ENCODE data around the gene AGR3. TPM values are rescaled to one million over a fixed set of nuclear protein-coding genes. Genes with fewer than 3 reads are reported as not detected.
A peak's percentile ranks its signal among the peaks of the same experiment; 100 is the strongest.

The AGR3 gene
- total and polyA plus RNA-seq, 4 donors: 100 TPM; not detected in 3

DNA sequence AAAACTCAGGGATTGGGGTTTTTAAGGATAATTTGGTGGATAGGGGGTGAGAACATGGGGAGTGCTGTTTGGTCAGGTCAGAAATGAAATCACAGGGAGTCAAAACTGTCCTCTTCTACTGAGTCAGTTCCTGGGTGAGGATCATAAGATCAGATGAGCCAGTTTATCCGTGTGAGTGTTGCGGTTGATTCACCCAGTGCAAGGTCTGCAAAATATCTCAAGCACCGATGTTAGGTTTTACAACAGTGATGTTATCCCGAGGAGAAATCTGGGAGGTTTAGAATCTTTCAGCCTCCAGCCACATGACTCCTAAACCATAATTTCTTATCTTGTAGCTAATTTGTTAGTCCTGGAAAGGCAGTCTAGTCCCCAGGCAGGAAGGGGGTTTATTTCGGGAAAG lies 45.3 kb downstream of the AGR3 start:
- Histone ChIP-seq H3K27ac (ENCODE audit: low read depth in 1 of 2, low read length in 2 of 2) (no peak overlapping the region), H3K9me3 (ENCODE audit: control insufficient read depth, low read length) (no peaks in the 10 kb centered on the region), H3K4me3 (ENCODE audit: low read length in 2 of 2) (no peak overlapping the region), H3K36me3 (ENCODE audit: control insufficient read depth in 1 of 2, insufficient read depth in 2 of 2, low read length in 1 of 2) (no peaks in the 10 kb centered on the region), H3K27me3 (ENCODE audit: control insufficient read depth in 1 of 2, insufficient read depth in 2 of 2, low read length in 1 of 2) (no peaks in the 10 kb centered on the region), H3K4me1 (ENCODE audit: control insufficient read depth in 1 of 2, insufficient read depth in 2 of 2, low read length in 2 of 2) (no peaks in the 10 kb centered on the region)
- WGBS, 2 donors: 65 to 70% methylated on average over 5 of the region's 5 CpGs
- DNase-seq (no peak), ATAC-seq (ENCODE audit: low FRiP score) (no peak)
- intact Hi-C loops (cut with DNase I): no loop called here

DNA sequence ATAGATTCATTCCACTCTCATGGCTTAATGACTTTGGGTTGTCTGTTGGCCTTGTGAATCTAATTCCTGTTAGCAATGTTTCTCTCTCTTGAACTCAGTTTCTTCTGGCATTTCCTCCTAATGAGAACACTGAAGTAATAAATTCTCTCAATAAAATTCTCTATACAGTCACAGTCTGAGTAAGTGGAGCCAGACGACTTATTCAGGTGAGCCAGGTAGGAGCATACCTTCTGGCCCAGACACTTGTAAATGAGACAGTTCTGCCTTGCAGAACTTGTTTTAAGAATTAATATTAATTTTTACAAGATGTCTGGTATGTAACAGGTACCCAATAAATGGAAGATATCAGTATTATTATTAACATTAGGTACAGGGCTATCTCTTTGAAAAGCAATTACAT lies 48.4 kb downstream of the AGR3 start:
- H3K27ac ChIP-seq (ENCODE audit: low read depth in 1 of 2, low read length in 2 of 2): no peak overlapping the region
- WGBS, 2 donors: 91% methylated on average over 1 of the region's 1 CpG
- no peak for DNase-seq
- H3K9me3 ChIP-seq (ENCODE audit: control insufficient read depth, low read length): no peaks in the 10 kb centered on the region
- no peak for ATAC-seq (ENCODE audit: low FRiP score)
- no peaks in the 10 kb centered on the region for H3K36me3 ChIP-seq (ENCODE audit: control insufficient read depth in 1 of 2, insufficient read depth in 2 of 2, low read length in 1 of 2)
- H3K4me3 ChIP-seq (ENCODE audit: low read length in 2 of 2): no peak overlapping the region
- H3K4me1 ChIP-seq (ENCODE audit: control insufficient read depth in 1 of 2, insufficient read depth in 2 of 2, low read length in 2 of 2): no peaks in the 10 kb centered on the region
- H3K27me3 ChIP-seq (ENCODE audit: control insufficient read depth in 1 of 2, insufficient read depth in 2 of 2, low read length in 1 of 2): no peaks in the 10 kb centered on the region
- intact Hi-C loops (cut with DNase I): no loop called here

DNA sequence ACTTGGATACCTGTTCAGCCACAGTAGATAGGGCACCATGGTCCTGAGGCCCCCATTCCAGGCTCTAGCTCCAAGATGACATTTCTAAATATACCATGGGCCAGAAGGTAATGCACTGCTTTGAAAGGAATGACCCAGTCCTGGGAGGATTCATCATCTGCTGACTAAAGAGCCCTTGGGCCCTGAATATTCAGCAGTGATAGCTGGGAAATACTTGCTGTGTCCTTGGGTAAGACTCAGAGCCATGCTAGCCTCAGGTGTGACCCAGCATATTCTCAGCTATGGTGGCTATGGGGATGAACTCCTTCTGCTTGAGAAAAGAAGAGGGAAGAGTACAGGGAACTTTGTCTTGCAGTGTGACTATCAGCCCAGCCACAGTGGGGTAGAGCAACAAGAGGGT lies 55.7 kb downstream of the AGR3 start:
- H3K9me3 ChIP-seq (ENCODE audit: control insufficient read depth, low read length): no peaks in the 10 kb centered on the region
- ATAC-seq (ENCODE audit: low FRiP score): no peak
- intact Hi-C loops (cut with DNase I): no loop called here

DNA sequence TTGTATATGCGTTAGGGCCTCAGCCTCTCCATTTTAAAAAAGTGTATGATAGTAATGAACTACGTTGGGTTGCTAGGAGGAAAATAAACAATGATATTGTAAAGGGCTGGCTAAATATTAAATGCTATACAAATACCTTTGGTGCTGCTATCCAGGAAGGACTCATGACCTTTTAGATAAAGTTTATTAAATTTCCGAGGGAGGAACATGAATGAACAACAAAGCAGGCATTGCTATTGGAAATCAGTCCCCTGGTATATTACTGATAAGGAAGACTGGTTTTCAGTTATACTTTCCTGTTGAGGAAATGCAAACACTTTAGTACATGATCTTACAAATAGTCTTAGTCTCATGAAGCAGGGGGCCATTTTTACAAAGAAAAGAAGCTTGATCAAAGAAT lies 59.8 kb downstream of the AGR3 start:
- H3K9me3 ChIP-seq (ENCODE audit: control insufficient read depth, low read length): no peaks in the 10 kb centered on the region
- 52 to 56% methylated on average over 3 of the region's 3 CpGs for WGBS, 2 donors
- ATAC-seq (ENCODE audit: low FRiP score) (no peak), DNase-seq (no peak)
- H3K27me3 ChIP-seq (ENCODE audit: control insufficient read depth in 1 of 2, insufficient read depth in 2 of 2, low read length in 1 of 2): no peaks in the 10 kb centered on the region
- intact Hi-C loops (cut with DNase I): no loop called here
- H3K4me3 ChIP-seq (ENCODE audit: low read length in 2 of 2): no peak overlapping the region
- H3K4me1 ChIP-seq (ENCODE audit: control insufficient read depth in 1 of 2, insufficient read depth in 2 of 2, low read length in 2 of 2): no peaks in the 10 kb centered on the region
- no peaks in the 10 kb centered on the region for H3K36me3 ChIP-seq (ENCODE audit: control insufficient read depth in 1 of 2, insufficient read depth in 2 of 2, low read length in 1 of 2)
- no peak overlapping the region for H3K27ac ChIP-seq (ENCODE audit: low read depth in 1 of 2, low read length in 2 of 2)

More for the DNA sequence above, 55.7 kb downstream of the AGR3 start:
- no peaks in the 10 kb centered on the region for H3K27me3 ChIP-seq (ENCODE audit: control insufficient read depth in 1 of 2, insufficient read depth in 2 of 2, low read length in 1 of 2)
- no peaks in the 10 kb centered on the region for H3K4me1 ChIP-seq (ENCODE audit: control insufficient read depth in 1 of 2, insufficient read depth in 2 of 2, low read length in 2 of 2)
- no peak for DNase-seq
- no peak overlapping the region for H3K27ac ChIP-seq (ENCODE audit: low read depth in 1 of 2, low read length in 2 of 2)
- no peaks in the 10 kb centered on the region for H3K36me3 ChIP-seq (ENCODE audit: control insufficient read depth in 1 of 2, insufficient read depth in 2 of 2, low read length in 1 of 2)
- H3K4me3 ChIP-seq (ENCODE audit: low read length in 2 of 2): no peak overlapping the region

DNA sequence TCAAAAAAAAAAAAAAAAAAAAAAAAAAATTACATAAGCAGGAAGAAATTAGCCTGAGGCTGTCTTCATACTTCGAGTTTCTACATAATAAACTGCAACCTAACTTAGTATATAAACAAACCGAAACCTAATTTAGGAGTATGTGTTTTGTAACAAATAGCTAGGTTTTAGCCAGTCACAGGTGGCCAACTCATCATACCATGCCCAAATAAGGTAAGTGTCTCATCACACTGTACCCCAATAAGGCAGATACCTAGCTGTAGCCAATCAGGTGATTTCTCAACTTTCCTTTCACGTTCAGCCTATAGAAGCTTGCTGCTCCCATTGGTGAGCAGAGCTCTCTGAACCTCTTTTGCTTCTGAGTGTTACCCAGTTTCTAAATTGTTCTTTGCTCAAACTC lies 63.1 kb downstream of the AGR3 start:
- no peak for ATAC-seq (ENCODE audit: low FRiP score)
- no peak overlapping the region for H3K27ac ChIP-seq (ENCODE audit: low read depth in 1 of 2, low read length in 2 of 2)
- H3K4me1 ChIP-seq (ENCODE audit: control insufficient read depth in 1 of 2, insufficient read depth in 2 of 2, low read length in 2 of 2): no peaks in the 10 kb centered on the region
- 91 to 93% methylated on average over 3 of the region's 3 CpGs for WGBS, 2 donors
- H3K9me3 ChIP-seq (ENCODE audit: control insufficient read depth, low read length): no peaks in the 10 kb centered on the region
- H3K27me3 ChIP-seq (ENCODE audit: control insufficient read depth in 1 of 2, insufficient read depth in 2 of 2, low read length in 1 of 2): no peaks in the 10 kb centered on the region
- no peaks in the 10 kb centered on the region for H3K36me3 ChIP-seq (ENCODE audit: control insufficient read depth in 1 of 2, insufficient read depth in 2 of 2, low read length in 1 of 2)
- DNase-seq: no peak
- H3K4me3 ChIP-seq (ENCODE audit: low read length in 2 of 2): no peak overlapping the region
- intact Hi-C loops (cut with DNase I): no loop called here

DNA sequence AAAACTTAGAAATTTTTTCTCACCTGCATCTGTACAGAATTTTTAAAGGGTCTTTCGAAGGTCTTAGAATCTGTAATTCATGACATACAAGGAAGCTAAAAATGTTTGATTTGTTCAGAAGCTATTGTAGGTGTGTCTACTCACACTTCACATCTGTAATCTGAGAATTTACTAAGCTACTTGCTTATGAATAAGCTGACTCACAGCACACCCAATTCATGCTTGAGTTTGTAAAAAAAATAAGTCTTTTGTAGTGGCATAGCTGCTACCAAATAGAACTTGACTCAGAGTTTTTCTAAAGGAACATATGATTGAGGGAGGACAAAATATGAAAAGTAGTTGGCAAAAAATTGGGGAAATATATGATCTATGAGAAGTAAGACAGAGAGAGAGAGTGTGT lies 64.2 kb downstream of the AGR3 start:
- H3K9me3 ChIP-seq (ENCODE audit: control insufficient read depth, low read length): no peaks in the 10 kb centered on the region
- no peak overlapping the region for H3K27ac ChIP-seq (ENCODE audit: low read depth in 1 of 2, low read length in 2 of 2)
- DNase-seq (no peak), ATAC-seq (ENCODE audit: low FRiP score) (no peak)
- WGBS, 2 donors: 92 to 97% methylated on average over 1 of the region's 1 CpG
- intact Hi-C loops (cut with DNase I): no loop called here
- no peaks in the 10 kb centered on the region for H3K4me1 ChIP-seq (ENCODE audit: control insufficient read depth in 1 of 2, insufficient read depth in 2 of 2, low read length in 2 of 2)
- H3K27me3 ChIP-seq (ENCODE audit: control insufficient read depth in 1 of 2, insufficient read depth in 2 of 2, low read length in 1 of 2): no peaks in the 10 kb centered on the region
- no peak overlapping the region for H3K4me3 ChIP-seq (ENCODE audit: low read length in 2 of 2)
- H3K36me3 ChIP-seq (ENCODE audit: control insufficient read depth in 1 of 2, insufficient read depth in 2 of 2, low read length in 1 of 2): no peaks in the 10 kb centered on the region

DNA sequence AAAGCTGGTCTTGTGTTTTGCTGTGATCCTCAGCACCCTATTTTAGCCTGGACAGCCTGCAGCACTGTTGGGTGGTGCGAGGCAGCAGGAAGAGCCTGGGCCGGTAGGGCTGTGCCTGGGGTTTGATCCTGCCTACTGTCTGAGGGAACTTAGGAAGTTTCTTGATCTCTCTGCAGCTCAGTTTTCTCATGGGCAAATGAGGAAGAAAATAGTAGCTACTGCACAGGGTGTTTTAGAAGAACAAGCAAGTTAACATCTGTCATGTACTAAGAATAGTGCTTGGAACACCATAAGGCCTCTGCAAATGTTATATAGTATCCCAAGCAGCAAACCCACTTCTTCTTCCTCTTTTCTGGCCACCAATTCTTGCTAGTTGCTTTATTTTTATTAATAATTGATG lies 65.0 kb downstream of the AGR3 start:
- Histone ChIP-seq H3K36me3 (ENCODE audit: control insufficient read depth in 1 of 2, insufficient read depth in 2 of 2, low read length in 1 of 2) (no peaks in the 10 kb centered on the region), H3K9me3 (ENCODE audit: control insufficient read depth, low read length) (no peaks in the 10 kb centered on the region), H3K4me1 (ENCODE audit: control insufficient read depth in 1 of 2, insufficient read depth in 2 of 2, low read length in 2 of 2) (no peaks in the 10 kb centered on the region), H3K4me3 (ENCODE audit: low read length in 2 of 2) (no peak overlapping the region), H3K27ac (ENCODE audit: low read depth in 1 of 2, low read length in 2 of 2) (no peak overlapping the region), H3K27me3 (ENCODE audit: control insufficient read depth in 1 of 2, insufficient read depth in 2 of 2, low read length in 1 of 2) (no peaks in the 10 kb centered on the region)
- 65 to 94% methylated on average over 2 of the region's 2 CpGs for WGBS, 2 donors
- intact Hi-C loops (cut with DNase I): no loop called here
- DNase-seq (peak in 1 of 2 donors; percentile 47), ATAC-seq (ENCODE audit: low FRiP score) (no peak)

DNA sequence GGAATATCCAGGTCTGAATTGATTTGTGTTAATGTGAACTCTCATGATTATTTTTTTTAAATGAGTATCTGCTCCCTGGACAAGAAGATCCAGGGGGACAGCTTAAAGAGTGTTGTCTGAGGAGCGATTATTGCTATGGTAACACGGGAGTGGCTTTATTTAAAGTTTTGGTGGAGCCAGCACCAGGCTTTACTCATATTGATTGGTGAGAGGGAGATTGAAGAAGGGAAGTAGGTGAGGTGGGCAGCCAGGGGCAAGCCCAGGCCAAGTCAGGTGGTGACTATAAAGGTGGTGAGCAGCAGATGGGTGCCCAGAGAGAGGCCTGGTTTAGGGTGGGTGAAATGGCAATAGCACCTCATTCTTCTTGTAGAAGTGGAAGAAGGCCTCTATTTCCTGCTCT lies 66.8 kb downstream of the AGR3 start:
- ATAC-seq (ENCODE audit: low FRiP score) (no peak), DNase-seq (no peak)
- WGBS, 2 donors: 96 to 98% methylated on average over 2 of the region's 2 CpGs
- intact Hi-C loops (cut with DNase I): no loop called here
- no peak overlapping the region for H3K27ac ChIP-seq (ENCODE audit: low read depth in 1 of 2, low read length in 2 of 2)
- H3K4me3 ChIP-seq (ENCODE audit: low read length in 2 of 2): no peak overlapping the region
- H3K4me1 ChIP-seq (ENCODE audit: control insufficient read depth in 1 of 2, insufficient read depth in 2 of 2, low read length in 2 of 2): no peaks in the 10 kb centered on the region
- H3K9me3 ChIP-seq (ENCODE audit: control insufficient read depth, low read length): no peaks in the 10 kb centered on the region
- no peaks in the 10 kb centered on the region for H3K27me3 ChIP-seq (ENCODE audit: control insufficient read depth in 1 of 2, insufficient read depth in 2 of 2, low read length in 1 of 2)
- H3K36me3 ChIP-seq (ENCODE audit: control insufficient read depth in 1 of 2, insufficient read depth in 2 of 2, low read length in 1 of 2): no peaks in the 10 kb centered on the region

DNA sequence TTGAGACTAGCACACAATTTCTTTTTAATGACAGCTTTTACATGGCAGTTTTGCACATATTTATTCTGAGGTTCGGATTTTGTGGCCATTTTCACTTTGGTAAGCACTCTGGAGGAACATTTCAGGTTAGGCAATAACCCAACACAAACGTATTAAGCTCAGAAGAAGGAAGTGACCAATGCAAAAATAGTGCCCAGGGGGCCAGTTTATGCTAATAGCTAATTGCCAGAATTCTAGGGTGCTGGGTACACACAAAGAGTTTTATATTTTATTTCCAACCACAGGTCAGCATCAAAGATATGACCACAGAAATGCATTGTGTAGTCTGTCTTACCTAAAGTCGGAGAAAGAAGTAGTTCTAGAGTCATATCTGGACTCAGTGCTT lies 68.6 kb downstream of the AGR3 start:
- H3K4me3 ChIP-seq (ENCODE audit: low read length in 2 of 2): no peak overlapping the region
- WGBS, 2 donors: 4 to 8% methylated on average over 3 of the region's 3 CpGs
- peak overlapping the region in 1 of 2 donors; percentile 57 for H3K27ac ChIP-seq (ENCODE audit: low read depth in 1 of 2, low read length in 2 of 2)
- H3K36me3 ChIP-seq (ENCODE audit: control insufficient read depth in 1 of 2, insufficient read depth in 2 of 2, low read length in 1 of 2): no peaks in the 10 kb centered on the region
- no peaks in the 10 kb centered on the region for H3K27me3 ChIP-seq (ENCODE audit: control insufficient read depth in 1 of 2, insufficient read depth in 2 of 2, low read length in 1 of 2)
- no peak for ATAC-seq (ENCODE audit: low FRiP score)
- intact Hi-C loops (cut with DNase I): loop anchor here in 1 of 2 donors (5.0 kb wide), 1 partner anchor 116 kb away; no protein-coding TSS in a partner anchor
- no peaks in the 10 kb centered on the region for H3K4me1 ChIP-seq (ENCODE audit: control insufficient read depth in 1 of 2, insufficient read depth in 2 of 2, low read length in 2 of 2)
- no peaks in the 10 kb centered on the region for H3K9me3 ChIP-seq (ENCODE audit: control insufficient read depth, low read length)
- no peak for DNase-seq
